Stomach smooth muscle (tissue), 2 donors: ENCODE results near the gene PSME2.

Source experiments
- H3K27ac ChIP-seq: one replicate; pipeline ENCODE4 v1.7.0; 2013; ENCODE audit warnings: mild to moderate bottlenecking, low read length, inconsistent platforms
- H3K27me3 ChIP-seq, 2 donors: one replicate each; pipeline ENCODE4 v1.7.0; 2013; ENCODE audit warnings: low read length in 2 of 2; ENCODE audit not compliant: insufficient read depth in 2 of 2, control insufficient read depth in 1 of 2
- H3K36me3 ChIP-seq, 2 donors: one replicate each; pipeline ENCODE4 v1.7.0; 2013; ENCODE audit warnings: low read length in 2 of 2; ENCODE audit not compliant: control insufficient read depth in 2 of 2, insufficient read depth in 2 of 2
- H3K4me1 ChIP-seq: one replicate; pipeline ENCODE4 v1.7.0; 2013; ENCODE audit warnings: low read length; ENCODE audit not compliant: control insufficient read depth, insufficient read depth
- H3K4me3 ChIP-seq, 2 donors: one replicate each; pipeline ENCODE4 v1.7.0; 2013; ENCODE audit warnings: low read length in 2 of 2
- H3K9ac ChIP-seq, 2 donors: one replicate each; pipeline ENCODE4 v1.7.0; 2013; ENCODE audit warnings: low read length in 2 of 2, mild to moderate bottlenecking in 1 of 2
- H3K9me3 ChIP-seq, 2 donors: one replicate each; pipeline ENCODE4 v1.7.0; 2013; ENCODE audit warnings: low read length in 2 of 2; ENCODE audit not compliant: control insufficient read depth in 2 of 2
- donor health status: healthy.
- donor health status: Pancreatic carcinoma.

The PSME2 gene

GRCh38 chr14:24164518-24164991 is 18.1 kb upstream of the PSME2 start:
- H3K27me3 ChIP-seq = no peaks in the 10 kb centered on the region
- H3K4me3 ChIP-seq = no peak overlapping the region
- H3K27ac ChIP-seq = no peak overlapping the region
- H3K36me3 ChIP-seq = peaks cover 45 to 55% of the 10 kb centered on the region in 2 donors
- H3K4me1 ChIP-seq = peaks cover 26% of the 10 kb centered on the region
- H3K9ac ChIP-seq = no peak overlapping the region
- H3K9me3 ChIP-seq = no peaks in the 10 kb centered on the region

- H3K4me3 ChIP-seq = peak overlapping the region; percentile 91 to 98
- peaks cover 56 to 58% of the 10 kb centered on the region in 2 donors for H3K36me3 ChIP-seq
- H3K9me3 ChIP-seq = no peaks in the 10 kb centered on the region
- peaks cover 26% of the 10 kb centered on the region for H3K4me1 ChIP-seq
- H3K9ac ChIP-seq = peak overlapping the region; percentile 91 to 96
- peak overlapping the region; percentile 88 for H3K27ac ChIP-seq
- H3K27me3 ChIP-seq = no peaks in the 10 kb centered on the region
These were observed 15.7 kb upstream of the PSME2 start for GRCh38 chr14:24162093-24162492.

GRCh38 chr14:24160850-24161804 is 14.7 kb upstream of the PSME2 start, which contains the start of gene IRF9:
Gene IRF9 (plus strand): TSS chr14:24161265. CDS start chr14:24162145, 880 bp downstream.
- H3K27ac ChIP-seq = peak within 1 kb of the TSS; percentile 88

GRCh38 chr14:24160499-24160849 is 14.1 kb upstream of the PSME2 start:
- Histone ChIP-seq H3K36me3 (peaks cover 48 to 59% of the 10 kb centered on the region in 2 donors), H3K27ac (peak overlapping the region; percentile 88), H3K4me1 (peaks cover 26% of the 10 kb centered on the region), H3K27me3 (no peaks in the 10 kb centered on the region), H3K4me3 (no peak overlapping the region), H3K9ac (no peak overlapping the region), H3K9me3 (no peaks in the 10 kb centered on the region)

More at GRCh38 chr14:24160850-24161804, 14.7 kb upstream of the PSME2 start, which contains the start of gene IRF9:
- no peaks in the 10 kb centered on the region for H3K27me3 ChIP-seq
- H3K36me3 ChIP-seq = peaks cover 52 to 60% of the 10 kb centered on the region in 2 donors
- peak within 1 kb of the TSS; percentile 91 to 98 for H3K4me3 ChIP-seq
- H3K4me1 ChIP-seq = peaks cover 26% of the 10 kb centered on the region
- H3K9ac ChIP-seq = peak within 1 kb of the TSS; percentile 91 to 96
- H3K9me3 ChIP-seq = no peaks in the 10 kb centered on the region

GRCh38 chr14:24159777-24160498 is 13.5 kb upstream of the PSME2 start:
- Histone ChIP-seq H3K27ac (peak overlapping the region; percentile 88), H3K9me3 (no peaks in the 10 kb centered on the region), H3K4me1 (peaks cover 26% of the 10 kb centered on the region), H3K9ac (no peak overlapping the region), H3K27me3 (no peaks in the 10 kb centered on the region), H3K4me3 (peak overlapping the region in 1 of 2 donors; percentile 22), H3K36me3 (peaks cover 48 to 59% of the 10 kb centered on the region in 2 donors)

GRCh38 chr14:24157331-24157730 is 10.9 kb upstream of the PSME2 start:
- Histone ChIP-seq H3K36me3 (peaks cover 32 to 43% of the 10 kb centered on the region in 2 donors), H3K9me3 (no peaks in the 10 kb centered on the region), H3K4me3 (no peak overlapping the region), H3K27me3 (no peaks in the 10 kb centered on the region), H3K9ac (no peak overlapping the region), H3K27ac (no peak overlapping the region), H3K4me1 (peaks cover 16% of the 10 kb centered on the region)

GRCh38 chr14:24156840-24157239 is 10.4 kb upstream of the PSME2 start:
- H3K36me3 ChIP-seq = peaks cover 34 to 46% of the 10 kb centered on the region in 2 donors
- peaks cover 11% of the 10 kb centered on the region for H3K4me1 ChIP-seq
- no peaks in the 10 kb centered on the region for H3K9me3 ChIP-seq
- H3K27me3 ChIP-seq = no peaks in the 10 kb centered on the region
- no peak overlapping the region for H3K9ac ChIP-seq
- H3K27ac ChIP-seq = no peak overlapping the region
- H3K4me3 ChIP-seq = no peak overlapping the region

GRCh38 chr14:24155100-24155499 is 8.7 kb upstream of the PSME2 start:
- no peak overlapping the region for H3K4me3 ChIP-seq
- H3K9me3 ChIP-seq = no peaks in the 10 kb centered on the region
- H3K4me1 ChIP-seq = peaks cover 4% of the 10 kb centered on the region
- H3K27me3 ChIP-seq = no peaks in the 10 kb centered on the region
- no peak overlapping the region for H3K27ac ChIP-seq
- peaks cover 46 to 58% of the 10 kb centered on the region in 2 donors for H3K36me3 ChIP-seq
- H3K9ac ChIP-seq = no peak overlapping the region

GRCh38 chr14:24151404-24152080 is 5.1 kb upstream of the PSME2 start:
- no peaks in the 10 kb centered on the region for H3K27me3 ChIP-seq
- H3K27ac ChIP-seq = no peak overlapping the region
- peaks cover 16% of the 10 kb centered on the region for H3K4me1 ChIP-seq
- no peaks in the 10 kb centered on the region for H3K9me3 ChIP-seq
- H3K4me3 ChIP-seq = no peak overlapping the region
- no peak overlapping the region for H3K9ac ChIP-seq
- peaks cover 40 to 44% of the 10 kb centered on the region in 2 donors for H3K36me3 ChIP-seq

GRCh38 chr14:24150993-24151392 is 4.6 kb upstream of the PSME2 start:
- Histone ChIP-seq H3K9me3 (no peaks in the 10 kb centered on the region), H3K27ac (no peak overlapping the region), H3K4me3 (no peak overlapping the region), H3K4me1 (peaks cover 19% of the 10 kb centered on the region), H3K36me3 (peaks cover 40 to 41% of the 10 kb centered on the region in 2 donors), H3K9ac (no peak overlapping the region), H3K27me3 (no peaks in the 10 kb centered on the region)
